Esophagus muscularis mucosa (tissue), 3 donors: ENCODE results near the gene PBX3.

Source experiments
- EP300 ChIP-seq: sonication (generic); formaldehyde crosslinking; IDR thresholded peaks from one replicate; pipeline ENCODE4 v1.6.1; 2017; ENCODE audit warnings: antibody characterized with exemption
- TF ChIP-seq, protein P1 (sequence below), 3 experiments: fragments of 200-600 bp in 2 of 3; fragments of 450-650 bp in 1 of 3; sonication (generic) in 2 of 3; IDR thresholded peaks; one replicate each; pipeline ENCODE4 v1.5.1; 2017 to 2019; ENCODE audit warnings: antibody characterized with exemption in 3 of 3, mild to moderate bottlenecking in 2 of 3, moderate library complexity in 1 of 3

DNA sequence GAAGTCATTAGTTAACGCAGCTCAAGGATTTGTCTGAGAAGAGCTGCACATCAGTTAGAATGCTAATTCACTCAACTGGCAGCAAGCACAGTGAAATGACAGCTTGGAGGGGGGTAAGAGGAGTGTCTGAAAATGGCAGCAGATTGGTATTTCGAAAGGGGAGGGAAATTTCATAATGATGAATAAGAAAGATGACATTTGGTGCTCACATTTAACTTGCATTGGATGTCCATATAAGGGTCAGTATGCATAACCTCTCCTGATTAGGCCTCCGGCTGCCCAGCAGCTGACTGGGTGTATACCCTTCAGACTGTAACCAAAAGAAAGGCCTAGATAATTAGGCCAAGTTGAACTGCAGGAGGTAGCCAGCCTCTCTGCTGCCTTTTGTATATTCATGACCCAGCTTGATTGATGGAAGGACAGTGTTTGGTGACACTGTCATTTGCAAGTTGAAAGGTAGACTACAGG, 131.0 kb downstream of the PBX3 start:
- TF ChIP-seq, protein P1, sequence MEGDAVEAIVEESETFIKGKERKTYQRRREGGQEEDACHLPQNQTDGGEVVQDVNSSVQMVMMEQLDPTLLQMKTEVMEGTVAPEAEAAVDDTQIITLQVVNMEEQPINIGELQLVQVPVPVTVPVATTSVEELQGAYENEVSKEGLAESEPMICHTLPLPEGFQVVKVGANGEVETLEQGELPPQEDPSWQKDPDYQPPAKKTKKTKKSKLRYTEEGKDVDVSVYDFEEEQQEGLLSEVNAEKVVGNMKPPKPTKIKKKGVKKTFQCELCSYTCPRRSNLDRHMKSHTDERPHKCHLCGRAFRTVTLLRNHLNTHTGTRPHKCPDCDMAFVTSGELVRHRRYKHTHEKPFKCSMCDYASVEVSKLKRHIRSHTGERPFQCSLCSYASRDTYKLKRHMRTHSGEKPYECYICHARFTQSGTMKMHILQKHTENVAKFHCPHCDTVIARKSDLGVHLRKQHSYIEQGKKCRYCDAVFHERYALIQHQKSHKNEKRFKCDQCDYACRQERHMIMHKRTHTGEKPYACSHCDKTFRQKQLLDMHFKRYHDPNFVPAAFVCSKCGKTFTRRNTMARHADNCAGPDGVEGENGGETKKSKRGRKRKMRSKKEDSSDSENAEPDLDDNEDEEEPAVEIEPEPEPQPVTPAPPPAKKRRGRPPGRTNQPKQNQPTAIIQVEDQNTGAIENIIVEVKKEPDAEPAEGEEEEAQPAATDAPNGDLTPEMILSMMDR (IDR thresholded peaks at IDR 0.05): no peak
- no peak for TF ChIP-seq EP300
